ENCODE data around the gene PIH1D1. TPM values are rescaled to one million over a fixed set of nuclear protein-coding genes. Genes with fewer than 3 reads are reported as not detected.
A peak's percentile ranks its signal among the peaks of the same experiment; 100 is the strongest.

PIH1D1 gene
- total RNA-seq, 1 experiment from 2014 or later: 122 TPM

DNA sequence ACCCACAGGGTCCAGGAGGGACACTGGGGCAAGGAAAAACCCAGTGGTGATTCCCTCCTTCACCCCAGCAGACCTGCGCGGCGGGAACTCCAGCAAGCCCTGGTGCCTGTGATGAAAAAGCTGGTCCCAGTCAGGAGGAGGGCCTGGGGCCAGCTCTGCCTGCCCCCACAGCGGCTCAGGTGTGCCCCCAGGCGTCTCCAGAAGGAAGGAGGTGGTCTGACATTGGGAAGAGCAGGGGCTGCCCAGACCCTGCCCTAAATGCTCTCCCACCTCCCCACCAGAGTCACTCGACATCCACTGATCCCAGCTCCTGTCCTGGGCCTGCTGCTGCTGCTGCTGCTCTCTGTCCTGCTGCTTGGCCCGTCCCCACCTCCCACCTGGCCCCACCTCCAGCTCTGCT, 34.5 kb downstream of the PIH1D1 start:
- Histone ChIP-seq H3K27ac (ENCODE audit: low read depth, low read length, poor library complexity, severe bottlenecking) (no peak overlapping the region), H3K36me3 (ENCODE audit: insufficient read depth, low read length, poor library complexity, severe bottlenecking) (no peaks in the 10 kb centered on the region), H3K9me3 (ENCODE audit: low read depth, low read length, poor library complexity, severe bottlenecking) (no peaks in the 10 kb centered on the region), H3K4me3 (ENCODE audit: low read depth, low read length, poor library complexity, severe bottlenecking) (no peak overlapping the region), H3K4me1 (ENCODE audit: insufficient read depth, low read length, poor library complexity, severe bottlenecking) (peaks cover 5% of the 10 kb centered on the region), H3K27me3 (replicated peaks; ENCODE audit: insufficient read depth, low read depth, low read length, poor library complexity) (peaks cover 31% of the 10 kb centered on the region)
- no peak for TF ChIP-seq EZH2 (IDR thresholded peaks at IDR 0.05; ENCODE audit: borderline replicate concordance, low read depth, low read length, poor library complexity, severe bottlenecking)
- TF ChIP-seq, protein P1, sequence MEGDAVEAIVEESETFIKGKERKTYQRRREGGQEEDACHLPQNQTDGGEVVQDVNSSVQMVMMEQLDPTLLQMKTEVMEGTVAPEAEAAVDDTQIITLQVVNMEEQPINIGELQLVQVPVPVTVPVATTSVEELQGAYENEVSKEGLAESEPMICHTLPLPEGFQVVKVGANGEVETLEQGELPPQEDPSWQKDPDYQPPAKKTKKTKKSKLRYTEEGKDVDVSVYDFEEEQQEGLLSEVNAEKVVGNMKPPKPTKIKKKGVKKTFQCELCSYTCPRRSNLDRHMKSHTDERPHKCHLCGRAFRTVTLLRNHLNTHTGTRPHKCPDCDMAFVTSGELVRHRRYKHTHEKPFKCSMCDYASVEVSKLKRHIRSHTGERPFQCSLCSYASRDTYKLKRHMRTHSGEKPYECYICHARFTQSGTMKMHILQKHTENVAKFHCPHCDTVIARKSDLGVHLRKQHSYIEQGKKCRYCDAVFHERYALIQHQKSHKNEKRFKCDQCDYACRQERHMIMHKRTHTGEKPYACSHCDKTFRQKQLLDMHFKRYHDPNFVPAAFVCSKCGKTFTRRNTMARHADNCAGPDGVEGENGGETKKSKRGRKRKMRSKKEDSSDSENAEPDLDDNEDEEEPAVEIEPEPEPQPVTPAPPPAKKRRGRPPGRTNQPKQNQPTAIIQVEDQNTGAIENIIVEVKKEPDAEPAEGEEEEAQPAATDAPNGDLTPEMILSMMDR (conservative IDR thresholded peaks at IDR 0.05; ENCODE audit: low read depth, low read length): no peak
- BruUV-seq (replicated peaks): no TSS peak
- POLR2A ChIA-PET (ENCODE audit: low non-redundant PET): interaction anchor here (0.5 kb wide), 1 partner anchor 193 kb away, joined by 3 read pairs; no protein-coding TSS in a partner anchor
- no peak for DNase-seq (ENCODE audit: low spot score)
- intact Hi-C loops (cut with micrococcal nuclease; ENCODE audit: unreplicated experiment): no loop called here
- CTCF ChIA-PET: no interaction called here

DNA sequence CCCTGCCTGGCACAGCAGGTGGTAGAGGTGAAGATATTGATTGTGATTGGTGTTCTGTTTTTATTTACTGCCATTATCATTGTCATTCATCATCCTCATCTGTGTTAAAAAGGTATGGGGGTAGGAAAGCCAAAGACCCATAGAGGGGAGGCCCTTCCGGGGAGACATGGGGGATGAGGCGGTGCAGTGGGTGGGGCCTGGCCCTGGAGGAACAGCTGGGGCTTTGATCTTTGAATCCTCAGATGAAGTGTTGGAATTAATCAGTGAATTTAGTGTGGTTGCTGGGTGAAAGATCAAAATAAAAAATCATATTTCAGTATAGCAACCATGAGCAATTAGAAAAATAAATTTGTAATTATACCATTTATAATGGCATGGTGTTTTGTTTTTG, 35.8 kb downstream of the PIH1D1 start:
- Histone ChIP-seq H3K4me3 (ENCODE audit: low read depth, low read length, poor library complexity, severe bottlenecking) (no peak overlapping the region), H3K27ac (ENCODE audit: low read depth, low read length, poor library complexity, severe bottlenecking) (no peak overlapping the region), H3K27me3 (replicated peaks; ENCODE audit: insufficient read depth, low read depth, low read length, poor library complexity) (peaks cover 19% of the 10 kb centered on the region), H3K4me1 (ENCODE audit: insufficient read depth, low read length, poor library complexity, severe bottlenecking) (no peaks in the 10 kb centered on the region), H3K9me3 (ENCODE audit: low read depth, low read length, poor library complexity, severe bottlenecking) (no peaks in the 10 kb centered on the region), H3K36me3 (ENCODE audit: insufficient read depth, low read length, poor library complexity, severe bottlenecking) (no peaks in the 10 kb centered on the region)
- intact Hi-C loops (cut with micrococcal nuclease; ENCODE audit: unreplicated experiment): no loop called here
- ChIA-PET POLR2A (ENCODE audit: low non-redundant PET) (no interaction called here), CTCF (interaction anchor here (0.6 kb wide), 1 partner anchor 343 kb away, joined by 3 read pairs; no protein-coding TSS in a partner anchor)
- no peak for TF ChIP-seq EZH2 (IDR thresholded peaks at IDR 0.05; ENCODE audit: borderline replicate concordance, low read depth, low read length, poor library complexity, severe bottlenecking)
- TF ChIP-seq, protein P1 (conservative IDR thresholded peaks at IDR 0.05; ENCODE audit: low read depth, low read length): no peak
- no peak for DNase-seq (ENCODE audit: low spot score)
- BruUV-seq (replicated peaks): no TSS peak

DNA sequence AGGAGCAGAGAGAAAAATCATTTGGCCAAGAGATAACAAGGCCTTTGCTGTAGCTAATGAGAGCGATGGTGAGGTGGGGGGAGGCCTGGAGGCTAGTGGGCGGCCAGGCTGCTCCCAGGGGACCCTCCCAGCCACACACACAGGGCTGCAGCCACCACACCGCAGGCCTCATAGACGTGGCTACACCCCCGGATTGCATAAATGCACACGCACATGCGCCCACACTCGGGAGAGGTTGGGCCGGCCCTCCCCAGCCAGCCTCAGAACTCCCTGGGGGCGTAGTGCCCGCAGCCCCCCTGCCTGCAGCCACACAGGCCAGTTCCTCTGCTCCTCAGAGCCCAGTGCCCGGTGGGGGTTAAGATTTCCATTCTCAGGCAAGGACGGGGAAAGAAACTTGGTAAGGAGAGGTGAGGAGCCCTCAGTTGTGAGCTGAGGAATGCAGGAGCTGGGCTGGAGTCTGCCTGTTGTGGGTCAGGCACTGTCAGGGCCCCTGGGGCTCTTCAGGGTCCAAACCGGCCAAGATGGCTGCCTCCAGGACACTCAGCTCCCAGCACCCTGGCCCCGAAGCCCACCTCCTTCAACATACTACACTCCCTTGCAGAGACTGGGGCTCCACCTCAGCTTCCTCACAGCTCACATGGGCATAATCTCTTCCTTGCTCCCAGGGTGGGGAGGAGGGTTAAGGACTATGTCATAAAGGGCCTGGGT, 36.4 kb downstream of the PIH1D1 start:
- DNase-seq (ENCODE audit: low spot score): no peak
- H3K4me3 ChIP-seq (ENCODE audit: low read depth, low read length, poor library complexity, severe bottlenecking): no peak overlapping the region
- no peaks in the 10 kb centered on the region for H3K9me3 ChIP-seq (ENCODE audit: low read depth, low read length, poor library complexity, severe bottlenecking)
- peaks cover 13% of the 10 kb centered on the region for H3K27me3 ChIP-seq (replicated peaks; ENCODE audit: insufficient read depth, low read depth, low read length, poor library complexity)
- TF ChIP-seq, protein P1 (conservative IDR thresholded peaks at IDR 0.05; ENCODE audit: low read depth, low read length): no peak
- TF ChIP-seq EZH2 (IDR thresholded peaks at IDR 0.05; ENCODE audit: borderline replicate concordance, low read depth, low read length, poor library complexity, severe bottlenecking): no peak
- H3K4me1 ChIP-seq (ENCODE audit: insufficient read depth, low read length, poor library complexity, severe bottlenecking): no peaks in the 10 kb centered on the region
- POLR2A ChIA-PET (ENCODE audit: low non-redundant PET): no interaction called here
- intact Hi-C loops (cut with micrococcal nuclease; ENCODE audit: unreplicated experiment): no loop called here
- BruUV-seq (replicated peaks): no TSS peak
- CTCF ChIA-PET: no interaction called here
- no peaks in the 10 kb centered on the region for H3K36me3 ChIP-seq (ENCODE audit: insufficient read depth, low read length, poor library complexity, severe bottlenecking)
- H3K27ac ChIP-seq (ENCODE audit: low read depth, low read length, poor library complexity, severe bottlenecking): peak overlapping the region; percentile 28
